Renal cortical epithelial cell (primary cell): ENCODE data around the gene PMEPA1. TPM values are rescaled to one million over a fixed set of nuclear protein-coding genes. Genes with fewer than 3 reads are reported as not detected.

Experiments used
- DNase-seq: peaks from one replicate; pipeline ENCODE4 v3.0.0-alpha.2; 2011; ENCODE audit warnings: low read depth
- total RNA-seq: library from RNA; depleted of rRNA; stranded (reverse); fragments of >200 nt; gene quantifications from 2 replicates; pipeline ENCODE4 v1.2.3, GENCODE V29; 2014

Gene PMEPA1
- total RNA-seq, 1 donor from 2014 or later, result 159 TPM

- DNase-seq, result no peak
Observed at GRCh38 chr20:57711826-57712225, 2.0 kb upstream of the PMEPA1 start.

GRCh38 chr20:57711311-57711712 is 1.5 kb upstream of the PMEPA1 start:
- no peak for DNase-seq

- DNase-seq, result no peak
Observed at GRCh38 chr20:57710841-57711240, 1.0 kb upstream of the PMEPA1 start.

GRCh38 chr20:57708694-57709673 is 831 bp downstream of the PMEPA1 start:
- no peak for DNase-seq

GRCh38 chr20:57707849-57708693 is 1.7 kb downstream of the PMEPA1 start:
- DNase-seq, result no peak

GRCh38 chr20:57707320-57707719 is 2.5 kb downstream of the PMEPA1 start:
- DNase-seq, result no peak

GRCh38 chr20:57705127-57705899 is 4.5 kb downstream of the PMEPA1 start:
- DNase-seq, result peak; percentile 75

GRCh38 chr20:57704245-57704644 is 5.6 kb downstream of the PMEPA1 start:
- no peak for DNase-seq

- no peak for DNase-seq
Observed at GRCh38 chr20:57703013-57703412, 6.8 kb downstream of the PMEPA1 start.

GRCh38 chr20:57702521-57702920 is 7.3 kb downstream of the PMEPA1 start:
- no peak for DNase-seq

- no peak for DNase-seq
Observed at GRCh38 chr20:57702091-57702490, 7.7 kb downstream of the PMEPA1 start.

- no peak for DNase-seq
Observed at GRCh38 chr20:57701651-57702050, 8.2 kb downstream of the PMEPA1 start.

- no peak for DNase-seq
Observed at GRCh38 chr20:57701090-57701489, 8.7 kb downstream of the PMEPA1 start.

GRCh38 chr20:57699395-57699794 is 10.4 kb downstream of the PMEPA1 start:
- no peak for DNase-seq

- DNase-seq, result no peak
Observed at GRCh38 chr20:57698867-57699275, 10.9 kb downstream of the PMEPA1 start.

- peak; percentile 99 for DNase-seq
Observed at GRCh38 chr20:57698116-57698866, 11.5 kb downstream of the PMEPA1 start.

GRCh38 chr20:57697543-57697942 is 12.3 kb downstream of the PMEPA1 start:
- DNase-seq, result no peak

- DNase-seq, result no peak
Observed at GRCh38 chr20:57696401-57696961, 13.3 kb downstream of the PMEPA1 start.

GRCh38 chr20:57695940-57696339 is 13.9 kb downstream of the PMEPA1 start:
- DNase-seq, result no peak

- DNase-seq, result peak; percentile 80
Observed at GRCh38 chr20:57695012-57695411, 14.8 kb downstream of the PMEPA1 start.

- DNase-seq, result no peak
Observed at GRCh38 chr20:57694481-57694880, 15.3 kb downstream of the PMEPA1 start.
